Measurements from ENCODE around the gene FAAH.

FAAH gene

DNA sequence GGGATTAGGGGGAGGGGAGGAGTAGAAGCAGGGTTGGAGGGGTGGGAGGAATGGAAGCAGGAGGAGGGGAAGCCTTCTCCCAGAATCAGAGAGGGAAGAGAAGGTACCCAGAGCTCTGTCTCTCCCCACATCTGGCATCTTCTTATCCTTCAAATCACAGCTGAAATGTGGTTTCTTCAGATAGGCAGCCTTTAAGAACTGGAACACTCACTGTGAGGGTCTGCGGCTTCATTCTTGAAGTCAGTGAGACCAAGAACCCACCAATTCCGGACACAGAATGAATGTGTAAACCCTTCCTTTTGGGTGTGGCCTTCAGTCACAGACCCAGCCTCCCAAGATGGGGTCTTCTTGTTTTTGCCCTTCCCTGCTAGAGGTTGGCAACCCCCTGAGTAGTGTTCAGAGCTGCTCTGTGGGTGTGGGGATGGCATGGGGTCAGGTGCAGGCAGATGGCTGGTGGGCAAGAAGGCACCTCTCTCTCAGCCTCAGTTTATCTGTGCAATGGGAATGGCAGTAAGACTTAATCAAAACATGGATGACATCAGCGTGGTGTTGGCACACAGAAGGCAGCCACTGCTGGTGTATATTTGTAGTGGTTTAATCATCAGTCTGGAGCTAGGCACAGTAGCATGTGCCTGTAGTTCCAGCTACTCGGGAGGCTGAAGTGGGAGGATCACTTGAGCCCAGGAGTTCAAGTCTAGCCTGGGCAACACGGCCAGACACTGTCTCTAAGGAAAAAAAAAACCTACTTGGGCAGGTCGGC is 7.2 kb downstream of the FAAH start:
- no peak for DNase-seq

DNA sequence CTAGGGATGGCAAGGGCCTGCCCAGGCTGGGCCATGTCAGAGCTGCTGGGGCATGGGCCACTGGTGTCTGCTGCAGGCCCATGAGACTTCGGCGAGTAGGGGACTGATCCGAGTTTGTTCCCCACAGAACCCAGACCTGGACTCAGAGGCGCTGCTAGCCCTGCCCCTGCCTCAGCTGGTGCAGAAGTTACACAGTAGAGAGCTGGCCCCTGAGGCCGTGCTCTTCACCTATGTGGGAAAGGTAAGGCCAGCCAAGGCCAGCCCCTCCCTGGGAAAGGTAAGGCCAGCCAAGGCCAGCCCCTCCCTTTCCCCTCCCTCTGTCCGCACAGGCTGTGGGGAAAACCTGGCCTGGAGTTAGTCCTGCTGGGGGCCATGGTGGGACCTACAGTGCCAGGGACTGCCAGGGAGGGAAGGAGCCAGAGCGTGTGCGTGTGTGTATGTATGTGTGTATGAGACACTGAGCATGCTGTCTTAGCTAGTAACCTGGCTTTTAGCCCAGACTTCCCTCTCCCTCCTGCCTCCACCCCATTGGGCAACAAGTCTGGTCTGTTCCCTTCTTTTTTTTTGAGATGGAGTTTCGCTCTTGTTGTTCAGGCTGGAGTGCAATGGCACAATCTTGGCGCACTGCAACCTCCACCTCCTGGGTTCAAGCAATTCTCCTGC is 8.0 kb downstream of the FAAH start:
- no peak for DNase-seq

DNA sequence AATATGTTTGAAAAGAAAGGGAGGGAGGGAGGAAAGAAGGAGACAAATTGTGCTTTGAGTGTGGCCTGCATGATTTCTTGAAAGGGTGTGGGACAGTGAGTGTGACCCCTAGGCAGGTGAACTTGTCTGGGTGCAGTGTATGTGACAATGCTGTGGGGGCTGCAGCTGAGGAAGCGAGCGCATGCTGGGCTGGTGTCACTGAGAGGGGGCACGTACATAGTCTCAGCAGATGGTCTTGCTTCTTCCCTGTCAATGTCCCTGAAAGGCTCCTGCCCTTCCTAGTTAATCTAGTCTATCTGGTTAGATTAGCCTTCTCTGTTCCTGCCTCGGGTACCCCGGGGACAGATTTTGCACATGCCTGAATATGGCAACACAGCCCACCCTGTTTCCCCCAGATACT is 9.8 kb downstream of the FAAH start:
- DNase-seq = no peak

DNA sequence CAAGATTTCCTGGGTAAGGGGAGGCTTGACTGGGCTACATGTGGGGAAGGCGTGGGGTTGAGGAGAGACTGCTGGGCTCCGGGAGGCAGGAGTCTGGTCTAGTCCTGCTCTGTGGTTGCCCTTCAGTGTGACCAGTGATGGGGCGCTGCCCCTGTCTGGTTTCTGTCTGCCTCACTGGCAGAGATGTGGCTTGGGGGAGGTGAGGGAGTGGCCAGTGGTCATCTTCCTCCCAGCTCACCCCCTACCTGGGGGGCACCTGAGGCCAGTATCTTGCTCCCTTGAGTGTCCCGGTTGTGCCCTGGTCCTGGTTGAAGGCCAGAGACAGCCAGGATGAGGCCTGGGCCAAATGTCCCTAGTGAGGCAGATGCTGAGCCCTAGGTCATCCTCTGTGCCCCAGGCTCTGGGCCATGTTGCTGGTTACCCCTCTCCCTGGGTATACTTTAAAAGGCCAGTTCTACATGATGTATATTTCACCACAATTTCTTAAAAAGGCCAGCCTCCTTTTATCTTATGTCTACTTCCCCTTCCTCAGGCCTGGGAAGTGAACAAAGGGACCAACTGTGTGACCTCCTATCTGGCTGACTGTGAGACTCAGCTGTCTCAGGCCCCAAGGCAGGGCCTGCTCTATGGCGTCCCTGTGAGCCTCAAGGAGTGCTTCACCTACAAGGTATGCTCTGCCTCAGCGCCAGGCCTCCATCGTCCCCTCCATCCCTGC is 10.5 kb downstream of the FAAH start:
- DNase-seq = no peak

DNA sequence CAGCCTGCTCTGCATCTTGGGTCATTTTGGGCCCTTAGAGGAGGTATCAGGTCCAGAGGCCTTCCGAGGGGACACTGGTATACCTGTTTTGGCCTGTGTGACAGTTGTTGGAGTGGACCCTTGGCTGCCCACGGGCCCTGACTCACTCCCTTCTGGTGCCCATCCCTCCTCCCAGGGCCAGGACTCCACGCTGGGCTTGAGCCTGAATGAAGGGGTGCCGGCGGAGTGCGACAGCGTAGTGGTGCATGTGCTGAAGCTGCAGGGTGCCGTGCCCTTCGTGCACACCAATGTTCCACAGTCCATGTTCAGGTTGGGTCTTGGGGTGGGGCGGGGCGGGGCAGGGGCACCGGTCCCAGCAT is 11.1 kb downstream of the FAAH start:
- DNase-seq = no peak

DNA sequence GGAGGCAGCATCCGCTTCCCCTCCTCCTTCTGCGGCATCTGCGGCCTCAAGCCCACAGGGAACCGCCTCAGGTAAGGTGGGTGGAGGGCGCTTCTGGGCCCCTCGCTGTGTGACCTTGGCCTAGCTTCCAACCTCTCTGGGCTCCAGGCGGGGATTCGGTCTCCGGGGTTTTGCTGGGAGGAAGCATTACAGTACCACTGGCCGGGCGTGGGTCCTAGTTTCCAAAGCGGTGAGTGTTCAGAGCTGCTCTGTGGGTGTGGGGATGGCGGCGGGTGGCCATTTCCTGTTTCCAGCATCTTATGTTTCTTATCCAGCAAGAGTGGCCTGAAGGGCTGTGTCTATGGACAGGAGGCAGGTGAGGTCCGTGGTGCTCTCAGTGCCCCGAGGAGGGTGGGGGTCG is 11.6 kb downstream of the FAAH start:
- DNase-seq = no peak

DNA sequence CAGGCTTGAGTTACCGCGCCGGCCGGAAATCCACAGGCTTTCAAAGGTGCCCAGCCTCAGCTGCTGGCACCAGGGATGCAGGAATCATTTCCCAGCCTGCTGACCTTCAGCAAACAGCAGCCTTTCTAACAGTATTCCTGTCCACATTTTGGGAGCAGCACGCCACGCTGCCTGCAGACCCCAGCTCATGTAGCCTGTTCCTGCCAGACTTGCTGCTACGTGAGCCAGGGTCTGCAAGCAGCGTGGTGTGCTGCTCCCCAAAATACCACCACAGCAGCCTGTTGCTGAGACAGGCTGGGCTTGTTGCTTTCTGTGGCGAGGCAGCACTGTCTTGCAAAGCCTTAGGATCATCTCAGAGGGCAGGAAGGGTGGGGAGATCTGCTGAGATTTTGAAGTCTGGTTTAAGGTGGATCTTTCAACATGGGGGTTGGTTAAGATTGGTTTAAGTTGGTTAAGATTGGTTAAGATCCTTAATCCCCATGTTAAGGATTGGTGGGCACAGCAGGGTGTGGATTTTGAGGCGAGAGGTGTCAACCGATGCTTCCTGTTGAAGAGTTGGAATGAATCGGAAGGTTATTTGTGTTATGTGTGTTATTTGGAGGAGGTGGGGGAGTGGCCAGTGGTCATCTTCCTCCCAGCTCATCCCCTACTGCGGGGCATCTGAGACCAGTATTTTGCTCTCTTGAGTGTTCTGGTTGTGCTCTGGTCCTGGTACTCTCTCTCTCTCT is 12.9 kb downstream of the FAAH start:
- no peak for DNase-seq

DNA sequence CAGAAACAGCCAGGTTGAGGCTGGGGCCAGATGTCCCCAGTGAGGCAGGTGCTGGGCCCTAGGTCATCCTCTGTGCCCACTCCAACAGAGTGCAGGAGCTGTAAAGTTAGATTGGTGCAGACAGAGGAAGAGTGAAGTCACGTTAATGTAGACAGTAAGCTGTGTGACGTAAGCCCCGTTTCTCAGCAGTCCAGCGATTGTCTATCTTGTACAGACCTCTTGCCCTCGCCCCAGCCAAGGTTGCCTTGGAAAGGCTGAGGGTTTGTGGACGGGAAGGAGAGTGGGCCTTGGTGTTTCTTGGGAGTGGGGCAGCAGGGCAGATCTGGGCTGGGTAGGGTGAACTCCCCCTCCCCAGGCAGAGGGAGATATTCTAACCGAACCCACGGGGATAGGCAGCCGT is 13.5 kb downstream of the FAAH start:
- no peak for DNase-seq

DNA sequence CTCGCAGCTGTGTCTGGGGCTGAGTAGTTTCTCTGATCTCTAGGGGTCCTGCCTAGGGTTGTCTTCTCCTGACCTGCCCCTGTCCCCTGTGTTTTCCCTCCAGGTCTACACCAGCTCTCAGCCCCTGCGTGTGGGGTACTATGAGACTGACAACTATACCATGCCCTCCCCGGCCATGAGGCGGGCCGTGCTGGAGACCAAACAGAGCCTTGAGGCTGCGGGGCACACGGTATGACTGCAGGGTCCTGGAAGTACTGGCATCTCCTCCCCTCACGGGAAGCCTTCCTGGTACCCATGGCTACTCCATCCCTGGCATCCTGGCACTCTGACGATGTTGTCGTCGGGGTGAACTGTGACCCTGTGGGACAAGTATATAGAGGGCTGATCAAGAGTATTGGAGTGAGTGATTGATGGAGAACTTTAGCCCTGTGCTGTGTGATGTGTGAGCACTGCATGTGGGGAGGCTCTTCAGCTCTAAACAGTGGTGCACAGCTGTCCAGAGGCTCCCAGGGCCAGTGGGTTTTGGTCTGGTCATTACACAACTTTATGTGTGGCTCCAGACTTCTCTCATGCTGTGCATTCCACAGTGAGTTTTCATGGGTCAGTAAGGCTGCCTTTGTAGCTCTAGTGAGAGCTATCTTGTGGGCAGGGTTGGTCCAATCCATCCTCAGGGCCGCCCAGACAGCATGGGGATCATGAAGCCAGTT is 14.4 kb downstream of the FAAH start:
- DNase-seq = no peak

DNA sequence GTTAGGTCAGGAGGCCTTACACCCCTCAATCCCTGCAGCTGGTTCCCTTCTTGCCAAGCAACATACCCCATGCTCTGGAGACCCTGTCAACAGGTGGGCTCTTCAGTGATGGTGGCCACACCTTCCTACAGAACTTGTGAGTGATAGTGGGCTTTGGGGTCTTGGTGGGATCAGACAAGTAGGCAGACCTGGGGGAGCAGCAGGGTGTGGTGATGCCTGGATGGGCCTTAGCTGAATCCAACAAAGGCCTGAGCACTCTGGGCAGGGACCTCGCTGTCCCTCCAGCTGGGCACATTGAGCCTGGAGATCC is 14.9 kb downstream of the FAAH start:
- DNase-seq = no peak

DNA sequence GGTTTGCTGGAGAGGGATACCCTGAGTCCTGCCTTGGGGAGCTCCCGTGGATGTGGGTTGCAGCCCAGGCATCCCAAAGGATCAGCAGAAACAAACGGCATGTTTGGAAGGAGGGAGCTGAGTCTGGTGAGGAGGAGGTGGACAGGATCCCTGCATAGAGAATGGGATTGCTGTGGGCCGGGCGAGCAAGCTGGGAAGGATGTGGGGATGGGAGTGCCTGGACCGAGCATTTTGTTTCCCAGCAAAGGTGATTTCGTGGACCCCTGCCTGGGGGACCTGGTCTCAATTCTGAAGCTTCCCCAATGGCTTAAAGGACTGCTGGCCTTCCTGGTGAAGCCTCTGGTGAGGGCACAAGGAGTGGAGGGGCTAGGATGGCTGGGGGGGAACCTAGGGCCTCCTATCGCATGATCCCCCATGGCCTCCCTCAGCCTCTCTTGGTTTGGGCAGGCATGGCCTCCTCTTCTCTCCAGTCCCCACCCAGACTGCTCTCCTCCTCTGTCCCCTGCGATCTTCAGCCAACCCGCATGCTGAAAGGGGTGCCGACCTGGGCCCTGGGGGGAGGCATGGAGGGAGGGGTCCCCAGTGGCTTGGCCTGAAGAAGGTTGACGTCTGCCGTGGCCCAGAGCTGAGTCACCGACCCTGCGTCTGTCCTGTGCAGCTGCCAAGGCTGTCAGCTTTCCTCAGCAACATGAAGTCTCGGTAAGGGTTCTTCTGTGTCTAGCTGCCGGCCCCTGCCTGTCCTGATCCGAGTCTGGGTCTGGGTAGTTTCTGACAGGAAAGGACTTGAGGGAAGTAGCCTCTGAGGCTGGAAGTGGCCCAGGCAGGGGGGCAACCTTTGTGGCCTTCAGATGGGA is 16.3 kb downstream of the FAAH start:
- DNase-seq = no peak

DNA sequence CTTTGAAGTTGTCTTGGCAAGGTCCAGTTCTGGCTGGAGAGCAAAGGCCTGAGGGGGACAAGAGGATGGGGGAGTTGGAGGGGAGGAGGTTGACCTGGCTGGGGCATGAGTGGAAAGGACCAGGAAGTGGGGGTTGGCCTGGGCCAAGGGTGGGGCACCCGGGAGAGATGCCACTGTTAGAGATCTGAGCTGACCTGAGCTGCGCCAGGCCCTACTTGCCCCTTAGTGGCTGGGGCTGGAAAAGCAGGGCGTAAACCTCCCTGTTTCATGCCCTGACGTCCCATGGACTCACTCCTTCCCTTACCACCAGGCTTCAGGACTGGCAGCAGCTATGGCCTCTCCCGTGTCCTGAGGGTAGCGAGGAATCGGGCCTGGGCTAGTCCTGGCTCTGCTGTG is 16.9 kb downstream of the FAAH start:
- no peak for DNase-seq

DNA sequence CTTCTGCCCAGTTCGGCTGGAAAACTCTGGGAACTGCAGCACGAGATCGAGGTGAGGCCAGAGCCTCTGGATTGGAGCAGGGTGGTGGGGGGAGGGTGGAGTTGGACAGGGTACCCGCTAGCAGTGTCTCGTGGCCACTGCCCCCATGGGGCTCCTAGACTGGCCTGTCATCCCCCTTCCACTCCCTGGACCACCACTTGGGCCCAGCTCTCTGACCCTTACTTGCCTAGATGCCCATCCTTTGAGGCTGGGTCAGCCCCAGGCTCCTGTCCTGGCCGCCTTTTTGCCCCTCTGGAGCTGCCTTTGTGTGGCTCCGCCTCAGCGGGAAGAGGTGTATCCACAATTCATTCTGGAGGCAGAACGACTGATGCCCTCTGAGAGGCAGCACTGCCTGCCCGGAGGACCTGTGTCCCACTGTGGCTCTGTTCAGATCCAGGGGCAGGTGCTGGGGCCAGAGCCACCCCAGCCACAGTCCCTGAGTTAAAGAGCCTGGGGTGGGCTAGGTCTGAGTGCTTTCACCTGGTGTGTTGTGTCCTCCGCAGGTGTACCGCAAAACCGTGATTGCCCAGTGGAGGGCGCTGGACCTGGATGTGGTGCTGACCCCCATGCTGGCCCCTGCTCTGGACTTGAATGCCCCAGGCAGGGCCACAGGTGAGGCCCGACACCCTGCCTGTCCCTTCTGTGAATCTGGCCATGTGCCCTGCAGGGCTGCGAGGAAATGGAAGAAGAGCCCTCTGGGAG is 17.7 kb downstream of the FAAH start:
- DNase-seq = no peak

DNA sequence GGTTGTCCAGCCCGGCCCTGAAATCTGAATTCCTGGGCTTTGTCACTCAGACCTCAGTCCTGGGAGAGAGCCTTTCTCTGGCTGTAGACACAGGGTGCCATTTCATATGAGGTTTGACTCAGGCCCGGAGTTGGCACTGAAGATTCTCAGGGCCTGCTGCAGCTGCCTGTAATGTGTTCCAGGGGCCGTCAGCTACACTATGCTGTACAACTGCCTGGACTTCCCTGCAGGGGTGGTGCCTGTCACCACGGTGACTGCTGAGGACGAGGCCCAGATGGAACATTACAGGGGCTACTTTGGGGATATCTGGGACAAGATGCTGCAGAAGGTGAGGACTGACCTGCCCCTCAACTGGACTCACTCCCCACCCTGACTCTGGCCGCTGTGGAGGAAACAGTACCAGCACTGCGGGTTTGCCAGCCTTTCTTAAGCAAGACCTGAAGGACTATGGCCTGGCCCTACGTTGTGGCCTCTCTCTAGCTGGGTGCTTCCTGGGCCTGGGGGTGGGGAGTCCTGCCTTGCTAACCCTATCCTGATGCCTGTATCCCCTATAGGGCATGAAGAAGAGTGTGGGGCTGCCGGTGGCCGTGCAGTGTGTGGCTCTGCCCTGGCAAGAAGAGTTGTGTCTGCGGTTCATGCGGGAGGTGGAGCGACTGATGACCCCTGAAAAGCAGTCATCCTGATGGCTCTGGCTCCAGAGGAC is 18.9 kb downstream of the FAAH start:
- no peak for DNase-seq

DNA sequence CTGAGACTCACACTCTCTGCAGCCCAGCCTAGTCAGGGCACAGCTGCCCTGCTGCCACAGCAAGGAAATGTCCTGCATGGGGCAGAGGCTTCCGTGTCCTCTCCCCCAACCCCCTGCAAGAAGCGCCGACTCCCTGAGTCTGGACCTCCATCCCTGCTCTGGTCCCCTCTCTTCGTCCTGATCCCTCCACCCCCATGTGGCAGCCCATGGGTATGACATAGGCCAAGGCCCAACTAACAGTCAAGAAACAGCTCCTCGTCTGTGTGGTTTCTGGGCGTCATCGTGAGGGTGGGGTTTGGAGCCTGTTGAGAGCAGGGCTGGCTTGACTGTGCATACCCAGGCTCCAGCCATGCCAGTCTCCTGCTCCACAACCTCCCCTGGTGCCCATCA is 19.5 kb downstream of the FAAH start:
- DNase-seq = no peak

DNA sequence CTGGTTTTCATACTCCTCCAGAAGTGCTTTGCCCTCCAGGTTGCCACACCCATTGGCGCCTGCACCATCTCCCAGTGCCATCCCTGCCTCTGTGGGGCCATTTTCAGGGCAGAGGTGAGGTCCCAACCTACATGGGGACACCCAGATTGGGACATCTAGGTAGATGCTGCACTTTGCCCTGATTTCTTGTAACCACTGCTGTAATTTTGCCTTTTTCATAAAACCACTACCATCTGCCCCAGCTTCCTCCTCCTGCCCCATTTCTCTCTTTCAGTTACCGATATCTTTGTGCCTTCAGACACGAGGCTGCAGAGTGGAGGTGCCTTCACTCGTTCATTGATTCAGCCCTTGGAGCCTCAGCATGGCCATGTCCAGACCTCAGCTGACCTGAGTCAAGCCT is 21.4 kb downstream of the FAAH start:
- no peak for DNase-seq

DNA sequence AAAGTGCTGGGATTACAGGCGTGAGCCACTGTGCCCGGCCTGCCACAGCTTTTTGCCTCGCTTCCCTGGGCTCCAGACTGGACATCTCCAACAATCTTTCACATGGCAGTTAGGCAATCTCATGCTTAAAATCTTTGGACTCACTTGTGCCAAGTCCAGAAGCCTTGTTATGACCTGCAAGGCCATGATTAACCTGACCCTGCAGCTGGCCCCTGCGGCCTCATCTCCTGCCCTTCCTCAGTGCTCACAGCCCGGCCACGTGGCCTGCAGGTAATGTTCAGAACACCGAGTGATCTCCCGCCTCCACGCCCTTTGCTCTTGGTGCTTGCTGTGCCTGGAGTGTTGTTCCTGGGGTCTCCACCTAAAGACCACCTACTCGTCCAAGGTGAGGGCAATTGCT is 24.9 kb downstream of the FAAH start:
- no peak for DNase-seq

DNA sequence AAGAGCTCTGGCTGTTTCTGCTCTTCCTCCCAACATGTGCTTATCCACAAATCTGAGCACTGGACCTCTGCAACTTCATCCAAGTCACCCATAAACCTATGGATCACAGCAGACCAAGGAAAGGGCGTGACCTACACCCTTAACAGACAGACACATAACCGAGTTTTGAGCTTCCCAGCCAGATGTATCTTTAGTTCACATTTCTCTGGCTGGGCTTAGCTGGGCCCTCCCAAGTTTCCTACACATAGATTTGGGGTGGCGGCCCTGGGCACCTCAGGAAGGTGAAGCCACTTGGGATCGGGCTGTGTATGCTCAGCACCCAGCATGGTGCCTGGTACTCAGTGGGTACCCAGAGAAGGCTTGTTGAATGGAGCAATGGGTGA is 26.4 kb downstream of the FAAH start:
- DNase-seq = no peak

DNA sequence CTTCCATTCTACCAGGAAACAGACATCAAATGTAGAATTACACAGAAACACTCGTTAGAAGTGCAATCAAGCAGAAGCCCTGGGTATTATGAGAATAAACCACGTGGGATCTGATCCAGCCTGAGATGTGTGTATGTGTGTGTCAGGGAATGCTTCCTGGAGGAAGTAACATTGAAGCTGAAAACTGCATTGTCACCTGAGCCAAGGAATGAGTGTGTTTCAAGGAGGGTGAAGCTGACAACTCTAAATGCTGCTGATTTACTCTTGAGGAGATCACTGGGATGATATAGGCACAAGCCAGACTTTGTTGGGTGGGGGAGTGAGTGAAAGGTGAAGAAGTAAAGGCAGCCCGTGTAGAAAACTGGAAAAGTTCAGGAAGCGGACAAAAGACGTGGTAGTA is 27.6 kb downstream of the FAAH start:
- DNase-seq = no peak

DNA sequence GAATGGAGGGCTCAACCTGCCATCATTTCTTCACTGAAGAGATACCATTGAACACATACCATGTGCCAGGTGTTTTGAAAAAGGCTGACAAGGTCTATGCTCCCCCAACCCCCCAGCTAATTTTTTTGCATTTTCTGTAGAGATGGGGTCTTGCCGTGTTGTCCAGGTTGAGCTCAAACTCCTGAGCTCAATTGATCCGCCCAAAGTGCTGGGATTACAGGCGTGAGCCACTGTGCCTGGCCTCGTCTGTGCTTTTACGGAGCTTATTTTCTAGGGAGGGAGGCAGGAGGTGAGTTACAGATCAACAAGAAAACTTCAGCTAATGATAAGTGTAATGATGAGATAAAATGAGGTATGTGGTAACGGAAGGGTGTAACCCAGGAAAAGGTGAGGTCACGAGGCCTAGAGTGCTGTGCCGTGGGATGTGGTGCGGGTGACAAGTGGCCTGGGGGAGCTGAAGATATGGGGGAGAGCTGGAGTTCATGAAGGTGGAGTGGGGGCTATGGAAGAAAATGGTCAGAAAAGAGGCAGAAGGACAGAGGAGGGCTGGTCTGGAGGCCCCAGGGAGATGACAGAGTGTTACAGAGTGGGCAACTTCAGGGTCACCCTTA is 28.2 kb downstream of the FAAH start:
- no peak for DNase-seq

All from bone marrow (tissue), 2 donors.